NB4 (cell line): ENCODE measurements around the gene NLRC3.

ENCODE experiments used
- DNase-seq: peaks from one replicate; pipeline ENCODE4 v3.0.0; 2010; ENCODE audit warnings: low read depth
- H3K4me3 ChIP-seq: one replicate; pipeline ENCODE4 v1.5.1; 2011; ENCODE audit warnings: mild to moderate bottlenecking, low read depth, low read length, moderate library complexity
- CTCF ChIP-seq: IDR thresholded peaks from one replicate; pipeline ENCODE4 v1.5.1; 2012; ENCODE audit warnings: low read depth, low read length
- MAX ChIP-seq: IDR thresholded peaks from 2 replicates; pipeline ENCODE4 v1.6.1; 2011; ENCODE audit warnings: low read depth, low read length
- MYC ChIP-seq: IDR thresholded peaks from 2 replicates; pipeline ENCODE4 v1.6.1; 2011; ENCODE audit warnings: low read depth, low read length
- POLR2A ChIP-seq: IDR thresholded peaks from 2 replicates; pipeline ENCODE4 v1.6.1; 2011; ENCODE audit warnings: mild to moderate bottlenecking; ENCODE audit not compliant: insufficient read length; ENCODE audit errors: extremely low read depth

NLRC3 gene

DNA sequence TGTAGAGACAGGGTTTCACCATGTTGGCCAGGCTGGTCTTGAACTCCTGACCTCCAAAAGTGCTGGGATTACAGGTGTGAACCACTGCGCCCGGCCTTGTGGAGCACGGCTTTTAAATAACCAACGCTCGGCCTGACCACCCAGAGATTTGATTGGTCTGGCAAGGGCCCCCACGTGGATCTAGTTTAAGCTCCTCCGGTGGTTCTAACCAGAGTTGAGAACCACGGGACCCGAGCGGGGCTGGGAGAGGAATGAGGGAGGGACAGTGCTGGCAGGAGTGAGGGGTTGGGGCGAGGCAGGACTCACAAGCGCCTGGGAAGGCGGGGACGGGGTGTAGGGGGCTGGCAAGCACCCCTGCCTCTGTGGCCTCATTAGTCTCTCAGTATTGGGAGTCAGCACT, 3.0 kb downstream of the NLRC3 start:
- H3K4me3 ChIP-seq: no peak overlapping the region
- TF ChIP-seq MAX (no peak), MYC (no peak), POLR2A (no peak), CTCF (no peak)
- DNase-seq: no peak

DNA sequence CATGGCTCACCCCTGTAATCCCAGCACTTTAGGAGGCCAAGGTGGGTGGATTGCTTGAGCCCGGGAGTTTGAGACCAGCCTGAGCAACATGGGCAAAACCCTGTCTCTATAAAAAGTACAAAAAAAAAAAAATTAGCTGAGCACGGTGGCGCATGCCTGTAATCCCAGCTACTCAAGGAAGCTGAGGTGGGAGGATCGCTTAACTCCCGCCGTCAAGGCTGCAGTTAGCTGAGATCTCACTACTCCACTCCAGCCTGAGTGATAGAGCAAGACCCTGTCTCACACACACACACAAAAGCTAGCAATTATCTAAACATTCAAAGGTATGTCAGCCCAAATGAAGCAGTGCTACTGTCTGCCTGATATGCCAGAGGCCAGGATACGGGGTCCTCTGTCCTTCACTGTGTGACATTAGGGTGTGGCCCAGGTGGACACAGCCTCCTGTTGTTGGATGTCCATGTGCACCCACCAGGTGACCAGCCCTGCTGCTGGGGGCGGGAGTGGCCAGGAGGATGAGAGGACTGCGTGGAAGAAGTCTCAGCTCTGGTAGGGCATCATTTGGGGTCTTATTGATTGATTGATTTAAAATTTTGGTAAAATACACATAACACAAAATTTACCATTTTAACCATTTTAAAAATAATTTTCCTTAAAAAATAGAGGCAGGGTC, 3.9 kb downstream of the NLRC3 start:
- no peak overlapping the region for H3K4me3 ChIP-seq
- DNase-seq: no peak
- no peak for TF ChIP-seq MAX
- no peak for TF ChIP-seq CTCF
- no peak for TF ChIP-seq MYC
- TF ChIP-seq POLR2A: no peak

DNA sequence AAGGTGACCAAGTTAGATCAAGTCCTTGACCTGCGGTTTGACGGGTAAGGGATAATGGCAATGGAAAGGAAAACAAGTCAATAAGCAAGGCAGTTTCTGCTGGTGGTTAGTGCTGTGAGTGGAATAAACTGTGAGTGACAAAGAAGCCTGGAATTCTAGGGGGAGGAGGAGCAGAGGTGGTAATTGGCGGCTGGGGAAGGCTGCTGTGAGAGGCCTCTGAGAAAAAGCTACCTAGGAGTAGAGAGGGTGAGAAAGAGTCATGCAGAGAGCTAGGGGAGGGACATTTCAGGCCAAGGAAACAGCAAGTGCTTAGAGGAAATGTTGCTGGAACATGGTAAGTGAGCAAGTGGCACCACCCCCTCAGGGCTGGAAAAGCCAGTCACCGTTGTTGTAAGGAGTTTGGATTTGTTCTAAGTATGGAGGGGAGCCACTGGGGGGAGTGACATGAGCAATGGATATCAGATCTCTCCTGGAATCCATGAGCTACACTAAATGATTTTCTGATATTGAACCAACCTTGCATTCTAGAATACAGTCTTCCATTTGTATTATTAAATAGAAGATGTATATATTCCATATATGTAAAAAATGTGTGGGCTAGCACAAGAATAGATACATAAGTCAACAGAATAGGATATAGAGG, 6.7 kb downstream of the NLRC3 start:
- TF ChIP-seq CTCF: no peak
- TF ChIP-seq MYC: no peak
- TF ChIP-seq POLR2A: no peak
- TF ChIP-seq MAX: no peak
- no peak for DNase-seq
- no peak overlapping the region for H3K4me3 ChIP-seq

DNA sequence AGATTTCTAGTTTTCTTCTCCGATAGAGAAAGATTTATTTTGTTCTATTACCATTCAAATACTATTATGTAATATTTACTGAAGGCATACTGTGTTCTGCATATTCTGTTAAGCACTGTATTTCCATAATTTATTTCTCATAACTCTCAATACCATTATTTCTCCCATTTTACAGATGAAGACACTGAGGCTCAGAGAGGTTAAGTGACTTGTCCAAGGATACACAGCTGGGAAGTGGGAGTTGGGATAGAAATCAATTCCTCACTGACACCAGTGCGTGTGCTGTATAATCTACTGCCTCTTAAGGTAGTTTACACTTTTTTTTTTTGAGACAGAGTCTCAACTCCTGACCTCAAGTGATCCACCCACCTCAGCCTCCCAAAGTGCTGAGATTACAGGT, 7.4 kb downstream of the NLRC3 start:
- no peak for DNase-seq
- no peak overlapping the region for H3K4me3 ChIP-seq
- no peak for TF ChIP-seq POLR2A
- no peak for TF ChIP-seq MAX
- TF ChIP-seq CTCF: no peak
- no peak for TF ChIP-seq MYC

- no peak for TF ChIP-seq POLR2A
- no peak for TF ChIP-seq CTCF
- no peak for TF ChIP-seq MYC
- DNase-seq: no peak
- H3K4me3 ChIP-seq: no peak overlapping the region
These were observed 10.2 kb downstream of the NLRC3 start for GRCh38 chr16:3566990-3567389.

DNA sequence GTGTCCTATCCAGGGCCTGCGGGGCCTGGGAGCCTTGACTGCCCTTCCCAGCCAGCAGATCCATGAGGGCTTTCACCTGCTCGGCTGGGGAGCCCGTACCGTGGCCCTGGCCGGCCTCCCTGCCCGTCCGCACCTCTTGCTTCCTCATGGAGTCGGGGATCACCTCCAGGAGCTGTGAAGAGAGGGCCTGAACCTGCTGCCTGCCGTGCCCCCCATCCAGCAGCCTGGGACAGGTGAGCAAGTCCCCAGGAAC, 12.4 kb downstream of the NLRC3 start:
- no peak overlapping the region for H3K4me3 ChIP-seq
- no peak for DNase-seq
- TF ChIP-seq MYC (no peak), MAX (no peak), POLR2A (no peak), CTCF (no peak)
